Measurements from ENCODE around the gene PARP9.

- TF ChIP-seq EZH2 (IDR thresholded peaks at IDR 0.05; ENCODE audit: borderline replicate concordance), result no peak
- no peak for TF ChIP-seq CTCF (IDR thresholded peaks at IDR 0.05; ENCODE audit: poor library complexity)
- no peak for TF ChIP-seq EZH2phosphoT487 (IDR thresholded peaks at IDR 0.05; ENCODE audit: low read depth, severe bottlenecking, unreplicated experiment)
These were observed 58.4 kb downstream of the PARP9 start for GRCh38 chr3:122505676-122506075.
